Stimulated activated naive CD8-positive, alpha-beta T cell treated with anti-CD3 and anti-CD28 coated beads, Interleukin-15, Interleukin-2, amounts not matched to agents 100 ng/mL and 50 ng/mL, for 24 hours (primary cell): Measurements from ENCODE around the gene SLC22A23.

Experiments
- H3K27ac Mint-ChIP-seq: one replicate; pipeline ENCODE4 v1.8.0; 2021; ENCODE audit warnings: mild to moderate bottlenecking, mixed read lengths
- H3K27me3 Mint-ChIP-seq: one replicate; pipeline ENCODE4 v1.8.0; 2021; ENCODE audit warnings: mixed read lengths
- H3K36me3 Mint-ChIP-seq: one replicate; pipeline ENCODE4 v1.8.0; 2021; ENCODE audit warnings: low read depth, mixed read lengths
- H3K4me1 Mint-ChIP-seq: one replicate; pipeline ENCODE4 v1.8.0; 2021; ENCODE audit warnings: low read depth, mixed read lengths
- H3K4me3 Mint-ChIP-seq: one replicate; pipeline ENCODE4 v1.8.0; 2021; ENCODE audit warnings: mild to moderate bottlenecking, mixed read lengths
- H3K9me3 Mint-ChIP-seq: one replicate; pipeline ENCODE4 v1.8.0; 2021; ENCODE audit warnings: mixed read lengths

Gene SLC22A23

GRCh38 chr6:3263096-3263495 lies 193.8 kb downstream of the SLC22A23 start:
- peaks cover 54% of the 10 kb centered on the region for H3K4me1 Mint-ChIP-seq
- peak overlapping the region; percentile 11 for H3K27ac Mint-ChIP-seq
- H3K9me3 Mint-ChIP-seq: no peaks in the 10 kb centered on the region
- H3K36me3 Mint-ChIP-seq: peaks cover 61% of the 10 kb centered on the region
- H3K27me3 Mint-ChIP-seq: no peaks in the 10 kb centered on the region
- H3K4me3 Mint-ChIP-seq: no peak overlapping the region

GRCh38 chr6:3261921-3262320 lies 194.9 kb downstream of the SLC22A23 start:
- H3K4me1 Mint-ChIP-seq: peaks cover 54% of the 10 kb centered on the region
- peaks cover 52% of the 10 kb centered on the region for H3K36me3 Mint-ChIP-seq
- peak overlapping the region; percentile 100 for H3K4me3 Mint-ChIP-seq
- H3K27ac Mint-ChIP-seq: no peak overlapping the region
- no peaks in the 10 kb centered on the region for H3K9me3 Mint-ChIP-seq
- H3K27me3 Mint-ChIP-seq: peaks cover 4% of the 10 kb centered on the region

GRCh38 chr6:3261518-3261820 lies 195.4 kb downstream of the SLC22A23 start:
- Mint-ChIP-seq H3K36me3 (peaks cover 51% of the 10 kb centered on the region), H3K4me1 (peaks cover 54% of the 10 kb centered on the region), H3K27me3 (peaks cover 4% of the 10 kb centered on the region), H3K4me3 (peak overlapping the region; percentile 100), H3K27ac (peak overlapping the region; percentile 75), H3K9me3 (no peaks in the 10 kb centered on the region)

- Mint-ChIP-seq H3K27me3 (peaks cover 4% of the 10 kb centered on the region), H3K4me3 (peak overlapping the region; percentile 100), H3K9me3 (no peaks in the 10 kb centered on the region), H3K4me1 (peaks cover 54% of the 10 kb centered on the region), H3K36me3 (peaks cover 47% of the 10 kb centered on the region), H3K27ac (peak overlapping the region; percentile 75)
Observed at GRCh38 chr6:3260772-3261517, 195.9 kb downstream of the SLC22A23 start.

DNA sequence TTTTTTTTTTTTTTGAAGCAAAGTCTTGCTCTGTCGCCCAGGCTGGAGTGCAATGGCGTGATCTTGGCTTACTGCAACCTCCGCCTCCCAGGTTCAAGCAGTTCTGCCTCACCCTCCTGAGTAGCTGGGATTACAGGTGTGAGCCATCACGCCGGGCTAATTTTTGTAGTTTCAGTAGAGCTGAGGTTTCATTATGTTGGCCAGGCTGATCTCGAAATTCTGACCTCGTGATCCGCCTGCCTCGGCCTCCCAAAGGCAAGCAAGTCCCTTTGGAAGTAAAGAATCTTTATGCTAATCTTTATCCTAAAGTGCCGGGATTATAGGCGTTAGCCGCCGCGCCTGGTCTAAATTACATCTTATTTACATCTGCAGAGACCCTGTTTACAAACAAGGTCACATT lies 196.6 kb downstream of the SLC22A23 start:
- Mint-ChIP-seq H3K4me1 (peaks cover 54% of the 10 kb centered on the region), H3K9me3 (no peaks in the 10 kb centered on the region), H3K27ac (peak overlapping the region; percentile 75), H3K4me3 (peak overlapping the region; percentile 100), H3K27me3 (peaks cover 4% of the 10 kb centered on the region), H3K36me3 (peaks cover 47% of the 10 kb centered on the region)

- H3K4me1 Mint-ChIP-seq: peaks cover 47% of the 10 kb centered on the region
- H3K27ac Mint-ChIP-seq: peak overlapping the region; percentile 97
- H3K27me3 Mint-ChIP-seq: peaks cover 4% of the 10 kb centered on the region
- H3K9me3 Mint-ChIP-seq: no peaks in the 10 kb centered on the region
- H3K36me3 Mint-ChIP-seq: peaks cover 41% of the 10 kb centered on the region
- peak overlapping the region; percentile 100 for H3K4me3 Mint-ChIP-seq
Observed at GRCh38 chr6:3259491-3259958, 197.3 kb downstream of the SLC22A23 start.

- Mint-ChIP-seq H3K9me3 (peaks cover 4% of the 10 kb centered on the region), H3K4me3 (peak within 1 kb of the TSS; percentile 100), H3K4me1 (peaks cover 43% of the 10 kb centered on the region), H3K27me3 (peaks cover 7% of the 10 kb centered on the region), H3K27ac (peak within 1 kb of the TSS; percentile 97), H3K36me3 (peaks cover 37% of the 10 kb centered on the region)
Observed at GRCh38 chr6:3258720-3259490, 197.9 kb downstream of the SLC22A23 start, which contains the start of gene PSMG4. Gene PSMG4, plus strand, starts transcription at chr6:3258947. Its CDS starts 76 bp downstream, at chr6:3259023.

DNA sequence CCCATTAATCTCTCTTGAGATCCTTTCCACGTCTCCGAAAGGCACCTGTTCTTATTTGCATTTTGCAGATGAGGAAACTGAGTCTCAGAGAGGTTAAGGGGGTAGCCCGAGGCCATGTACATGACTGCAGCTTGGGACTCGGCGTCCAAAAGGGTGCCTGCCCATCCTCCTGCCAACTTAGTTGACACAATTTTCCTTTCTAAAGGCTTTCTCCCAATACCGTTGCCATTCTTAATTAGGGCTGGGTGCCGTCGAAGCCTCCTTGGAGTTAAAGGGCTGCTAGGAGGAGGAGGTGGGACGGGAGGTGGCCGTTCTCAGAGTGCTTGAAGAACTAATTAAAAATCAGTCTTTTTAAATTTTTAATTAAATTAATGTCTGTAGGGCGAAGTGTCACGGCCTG lies 198.6 kb downstream of the SLC22A23 start:
- H3K4me3 Mint-ChIP-seq: peak overlapping the region; percentile 64
- H3K4me1 Mint-ChIP-seq: peaks cover 36% of the 10 kb centered on the region
- H3K9me3 Mint-ChIP-seq: peaks cover 4% of the 10 kb centered on the region
- no peak overlapping the region for H3K27ac Mint-ChIP-seq
- peaks cover 32% of the 10 kb centered on the region for H3K36me3 Mint-ChIP-seq
- peaks cover 7% of the 10 kb centered on the region for H3K27me3 Mint-ChIP-seq

DNA sequence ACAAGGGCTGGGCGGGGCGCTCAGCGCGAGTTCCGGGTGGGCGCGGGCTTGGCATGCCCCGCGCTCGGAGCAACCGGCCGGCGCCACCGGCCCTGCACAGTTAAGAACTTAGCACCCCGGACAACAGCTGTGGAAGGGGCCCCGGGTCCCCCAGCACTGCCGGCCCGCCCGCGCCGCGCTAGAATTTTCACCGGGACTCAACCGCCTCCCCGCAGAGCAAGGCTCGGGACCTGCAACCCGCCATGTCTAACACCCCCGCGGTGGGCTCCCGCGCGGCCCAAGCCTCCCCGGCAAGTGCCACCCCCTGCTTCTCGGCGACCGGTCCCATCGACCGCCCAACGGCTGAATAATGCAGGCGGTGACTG lies 203.3 kb downstream of the SLC22A23 start:
- Mint-ChIP-seq H3K36me3 (no peaks in the 10 kb centered on the region), H3K9me3 (peaks cover 4% of the 10 kb centered on the region), H3K27ac (no peak overlapping the region), H3K4me3 (no peak overlapping the region), H3K4me1 (peaks cover 5% of the 10 kb centered on the region), H3K27me3 (peaks cover 29% of the 10 kb centered on the region)

DNA sequence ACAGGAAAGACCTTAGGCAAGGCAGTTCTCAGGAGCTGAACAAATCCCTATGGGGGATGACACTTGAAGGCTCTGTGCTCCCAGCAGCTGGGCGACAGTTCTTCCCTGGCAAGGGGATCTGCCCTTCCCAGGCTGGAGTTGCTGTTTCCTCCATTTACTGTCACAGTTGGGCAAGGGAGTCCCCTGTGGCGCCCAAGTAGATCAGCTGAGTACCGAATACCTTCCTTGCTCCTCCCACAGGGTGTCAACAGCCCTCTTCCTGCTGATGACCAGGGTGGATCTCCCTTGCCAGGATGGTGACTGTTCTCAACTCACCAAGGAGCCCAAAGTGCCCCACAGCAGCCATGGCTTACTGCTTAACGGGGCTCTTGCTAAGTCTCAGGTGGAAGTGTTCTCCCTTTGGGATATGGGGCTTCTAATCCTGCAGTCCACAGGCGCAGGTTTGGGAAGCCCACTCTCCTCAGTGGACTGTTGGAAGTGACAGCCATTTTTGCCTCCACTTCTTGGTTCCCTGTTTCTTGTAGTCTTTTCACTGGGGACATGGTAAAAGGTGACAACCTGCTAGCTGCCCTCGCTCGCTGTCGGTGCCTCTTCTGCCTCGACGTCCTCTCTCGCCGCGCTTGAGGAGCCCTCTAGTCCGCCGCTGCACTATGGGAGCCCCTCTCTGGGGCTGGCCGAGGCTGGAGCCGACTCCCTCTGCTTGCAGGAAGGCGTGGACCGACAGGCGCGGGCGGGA lies 203.8 kb downstream of the SLC22A23 start:
- no peaks in the 10 kb centered on the region for H3K36me3 Mint-ChIP-seq
- peaks cover 4% of the 10 kb centered on the region for H3K9me3 Mint-ChIP-seq
- H3K27ac Mint-ChIP-seq: no peak overlapping the region
- H3K4me3 Mint-ChIP-seq: no peak overlapping the region
- H3K27me3 Mint-ChIP-seq: peaks cover 33% of the 10 kb centered on the region
- peaks cover 5% of the 10 kb centered on the region for H3K4me1 Mint-ChIP-seq

GRCh38 chr6:3252369-3252768 lies 204.5 kb downstream of the SLC22A23 start:
- H3K27me3 Mint-ChIP-seq: peaks cover 36% of the 10 kb centered on the region
- no peak overlapping the region for H3K27ac Mint-ChIP-seq
- peaks cover 5% of the 10 kb centered on the region for H3K4me1 Mint-ChIP-seq
- peaks cover 4% of the 10 kb centered on the region for H3K9me3 Mint-ChIP-seq
- no peaks in the 10 kb centered on the region for H3K36me3 Mint-ChIP-seq
- no peak overlapping the region for H3K4me3 Mint-ChIP-seq

- H3K36me3 Mint-ChIP-seq: no peaks in the 10 kb centered on the region
- peaks cover 4% of the 10 kb centered on the region for H3K9me3 Mint-ChIP-seq
- no peak overlapping the region for H3K4me3 Mint-ChIP-seq
- peaks cover 5% of the 10 kb centered on the region for H3K4me1 Mint-ChIP-seq
- H3K27ac Mint-ChIP-seq: no peak overlapping the region
- peaks cover 37% of the 10 kb centered on the region for H3K27me3 Mint-ChIP-seq
Observed at GRCh38 chr6:3251462-3252314, 205.2 kb downstream of the SLC22A23 start.

DNA sequence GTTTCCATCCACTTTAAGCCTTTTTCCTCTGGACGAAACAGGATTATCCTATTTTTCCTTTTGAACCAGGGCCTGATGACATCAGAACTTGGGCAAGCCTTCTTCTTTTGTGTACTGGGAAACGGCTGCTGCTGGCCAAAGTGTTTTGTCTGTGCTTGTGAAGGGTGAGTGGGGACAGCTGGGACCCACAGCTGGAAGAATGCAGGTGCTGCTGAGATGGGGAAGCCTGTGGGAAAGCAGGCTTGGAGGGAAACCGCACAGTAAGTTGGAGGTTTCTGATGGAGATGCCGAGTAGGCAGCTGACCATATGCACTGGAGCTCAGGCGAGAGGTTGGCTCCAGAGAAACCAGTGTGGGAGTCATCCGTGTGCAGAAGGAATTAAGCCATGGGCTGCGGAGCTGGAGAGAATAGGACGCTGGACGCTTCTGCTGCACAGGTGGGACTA lies 206.6 kb downstream of the SLC22A23 start:
- no peak overlapping the region for H3K4me3 Mint-ChIP-seq
- peaks cover 46% of the 10 kb centered on the region for H3K27me3 Mint-ChIP-seq
- H3K4me1 Mint-ChIP-seq: peaks cover 5% of the 10 kb centered on the region
- peaks cover 4% of the 10 kb centered on the region for H3K9me3 Mint-ChIP-seq
- H3K27ac Mint-ChIP-seq: no peak overlapping the region
- no peaks in the 10 kb centered on the region for H3K36me3 Mint-ChIP-seq

GRCh38 chr6:3249821-3250220 lies 207.0 kb downstream of the SLC22A23 start:
- Mint-ChIP-seq H3K27me3 (peaks cover 47% of the 10 kb centered on the region), H3K27ac (no peak overlapping the region), H3K4me3 (no peak overlapping the region), H3K9me3 (peaks cover 4% of the 10 kb centered on the region), H3K4me1 (peaks cover 5% of the 10 kb centered on the region), H3K36me3 (no peaks in the 10 kb centered on the region)
